Activated CD4-positive, alpha-beta T cell treated with anti-CD3 and anti-CD28 coated beads, Interleukin-2, amount 10 ng/mL, durations not matched to agents 24 days and 14 days (primary cell): ENCODE measurements around the gene TGFBI. TPM values are rescaled to one million over a fixed set of nuclear protein-coding genes. Genes with fewer than 3 reads are reported as not detected.

ENCODE experiments used
- DNase-seq: peaks from one replicate; pipeline ENCODE4 v3.0.0; 2022
- H3K27ac Mint-ChIP-seq: one replicate; pipeline ENCODE4 v1.8.0; 2022; ENCODE audit warnings: mild to moderate bottlenecking, mixed read lengths
- H3K27me3 Mint-ChIP-seq: one replicate; pipeline ENCODE4 v1.8.0; 2022; ENCODE audit warnings: mixed read lengths
- H3K36me3 Mint-ChIP-seq: one replicate; pipeline ENCODE4 v1.8.0; 2022; ENCODE audit warnings: low read depth, mild to moderate bottlenecking, mixed read lengths
- H3K4me1 Mint-ChIP-seq: one replicate; pipeline ENCODE4 v1.8.0; 2021; ENCODE audit warnings: mixed read lengths
- H3K4me3 Mint-ChIP-seq: one replicate; pipeline ENCODE4 v1.8.0; 2022; ENCODE audit warnings: mild to moderate bottlenecking, moderate library complexity, mixed read lengths
- H3K9me3 Mint-ChIP-seq: one replicate; pipeline ENCODE4 v1.8.0; 2021; ENCODE audit warnings: mixed read lengths
- intact Hi-C: fragments of 100-400 bp; cut with micrococcal nuclease; formaldehyde crosslinking; loops from one replicate; pipeline ENCODE4 v1.15.1; 2023
- total RNA-seq: library from RNA; stranded (reverse); gene quantifications from 2 replicates; pipeline ENCODE4 v1.2.3, GENCODE V29; 2022

The TGFBI gene
- total RNA-seq, 1 donor from 2014 or later = not detected

DNA sequence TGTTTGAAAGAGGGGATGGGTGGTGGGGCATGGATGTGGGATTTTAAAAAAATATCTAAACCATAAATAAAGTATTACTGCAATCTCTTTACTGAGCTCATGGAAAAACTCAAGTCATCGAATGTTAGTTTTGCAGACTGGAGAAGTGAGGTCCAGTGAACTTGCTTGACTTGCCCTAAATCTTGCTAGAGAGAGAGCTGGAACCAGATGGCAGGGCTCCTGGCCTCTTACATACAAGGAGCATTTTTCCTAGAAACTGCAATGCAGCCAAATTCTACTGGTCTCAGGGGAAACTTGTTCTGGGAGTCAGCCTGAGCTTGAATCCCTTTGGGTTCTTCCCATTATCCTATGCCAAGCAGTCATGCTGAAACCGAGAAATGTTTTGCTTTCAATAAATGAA, 2.9 kb upstream of the TGFBI start:
- no peak overlapping the region for H3K27ac Mint-ChIP-seq
- H3K4me3 Mint-ChIP-seq = no peak overlapping the region
- intact Hi-C loops = no loop called here
- H3K27me3 Mint-ChIP-seq = peaks cover 36% of the 10 kb centered on the region
- no peaks in the 10 kb centered on the region for H3K9me3 Mint-ChIP-seq
- H3K36me3 Mint-ChIP-seq = no peaks in the 10 kb centered on the region
- H3K4me1 Mint-ChIP-seq = no peaks in the 10 kb centered on the region
- no peak for DNase-seq

DNA sequence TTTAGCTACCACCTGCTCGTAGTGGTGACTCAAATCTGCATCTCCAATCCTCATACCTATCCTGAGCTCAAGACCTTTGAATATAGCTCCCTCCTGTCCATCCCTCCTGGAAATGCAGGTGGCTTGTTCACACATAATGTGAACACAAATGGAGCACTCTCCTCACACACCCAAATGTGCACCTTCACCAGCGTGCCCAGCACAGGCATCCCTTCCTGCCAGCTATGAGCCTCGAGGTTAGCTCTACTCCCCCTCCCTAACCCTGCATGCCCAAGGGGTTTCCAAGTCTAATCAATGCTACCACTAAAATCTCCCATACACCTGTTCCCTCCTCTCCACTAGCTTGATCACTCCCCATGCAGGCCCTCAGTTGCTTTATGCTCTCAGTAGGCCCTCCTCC, 2.2 kb upstream of the TGFBI start:
- intact Hi-C loops = no loop called here
- H3K9me3 Mint-ChIP-seq = no peaks in the 10 kb centered on the region
- H3K4me3 Mint-ChIP-seq = no peak overlapping the region
- DNase-seq = no peak
- no peaks in the 10 kb centered on the region for H3K4me1 Mint-ChIP-seq
- no peaks in the 10 kb centered on the region for H3K36me3 Mint-ChIP-seq
- H3K27ac Mint-ChIP-seq = no peak overlapping the region
- peaks cover 36% of the 10 kb centered on the region for H3K27me3 Mint-ChIP-seq

DNA sequence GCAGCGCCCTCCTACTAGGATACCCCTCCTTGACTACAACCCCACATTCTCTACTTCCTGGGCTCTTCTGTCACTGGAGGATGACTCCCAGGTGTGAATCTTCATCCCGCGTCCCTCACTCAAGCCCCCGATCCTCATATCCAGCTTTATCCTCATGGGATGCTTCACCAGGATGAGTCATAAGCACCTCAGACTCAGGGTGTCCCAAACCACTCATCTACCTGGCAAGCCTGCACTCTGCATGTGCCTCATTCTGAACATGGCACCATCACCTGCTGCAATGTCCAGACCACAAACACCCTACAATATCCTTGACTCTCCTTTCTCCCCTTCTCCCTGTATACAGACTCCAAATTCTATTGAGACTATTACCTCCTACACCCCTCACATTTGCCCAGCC, 1.5 kb upstream of the TGFBI start:
- intact Hi-C loops = no loop called here
- Mint-ChIP-seq H3K9me3 (no peaks in the 10 kb centered on the region), H3K27me3 (peaks cover 36% of the 10 kb centered on the region), H3K4me1 (no peaks in the 10 kb centered on the region), H3K27ac (no peak overlapping the region), H3K36me3 (no peaks in the 10 kb centered on the region), H3K4me3 (no peak overlapping the region)
- no peak for DNase-seq

DNA sequence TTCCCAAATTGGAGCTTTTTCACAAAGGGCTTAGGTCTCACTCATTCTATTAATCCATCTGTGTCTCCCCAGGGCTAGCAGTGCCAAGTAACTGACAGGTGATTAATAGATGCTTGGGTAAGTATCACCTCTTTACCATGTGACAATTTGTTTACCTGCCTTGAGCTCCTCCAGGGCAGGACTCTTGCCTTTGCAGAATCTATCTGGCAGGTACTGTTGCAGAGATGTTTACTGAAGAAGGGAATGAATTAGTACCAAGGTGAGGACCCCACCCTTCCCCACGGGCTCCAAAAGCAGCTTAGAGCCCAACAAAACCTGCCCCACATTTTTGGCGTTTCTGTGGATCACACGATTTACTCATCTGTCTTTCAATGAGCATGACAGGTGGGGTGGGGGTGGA, 698 bp upstream of the TGFBI start:
- Mint-ChIP-seq H3K4me1 (no peaks in the 10 kb centered on the region), H3K36me3 (no peaks in the 10 kb centered on the region), H3K27ac (no peak overlapping the region), H3K27me3 (peaks cover 33% of the 10 kb centered on the region), H3K4me3 (no peak overlapping the region), H3K9me3 (no peaks in the 10 kb centered on the region)
- intact Hi-C loops = no loop called here
- DNase-seq = no peak

DNA sequence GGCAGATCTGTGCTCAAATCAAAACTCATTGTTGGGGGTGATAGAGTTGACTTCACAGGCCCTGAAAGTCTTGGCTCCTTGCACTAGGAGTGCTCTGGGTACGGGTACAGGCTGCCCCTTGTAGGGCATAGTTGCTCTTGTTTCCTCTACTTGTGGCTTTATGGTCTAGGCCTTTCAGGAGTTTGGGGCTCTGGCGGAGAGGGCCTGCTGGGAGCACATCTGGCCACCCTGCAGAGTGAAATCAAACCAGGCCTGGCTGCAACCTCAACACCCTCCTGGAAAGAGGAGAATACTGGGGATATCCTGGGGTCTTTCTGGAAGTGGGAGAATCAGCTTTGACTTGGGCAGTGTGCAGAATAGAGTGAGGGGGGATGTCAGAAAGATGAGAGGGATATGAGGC, 1.5 kb downstream of the TGFBI start:
- Mint-ChIP-seq H3K9me3 (no peaks in the 10 kb centered on the region), H3K27me3 (peaks cover 23% of the 10 kb centered on the region), H3K4me1 (no peaks in the 10 kb centered on the region), H3K27ac (no peak overlapping the region), H3K36me3 (no peaks in the 10 kb centered on the region), H3K4me3 (no peak overlapping the region)
- intact Hi-C loops = no loop called here
- no peak for DNase-seq

DNA sequence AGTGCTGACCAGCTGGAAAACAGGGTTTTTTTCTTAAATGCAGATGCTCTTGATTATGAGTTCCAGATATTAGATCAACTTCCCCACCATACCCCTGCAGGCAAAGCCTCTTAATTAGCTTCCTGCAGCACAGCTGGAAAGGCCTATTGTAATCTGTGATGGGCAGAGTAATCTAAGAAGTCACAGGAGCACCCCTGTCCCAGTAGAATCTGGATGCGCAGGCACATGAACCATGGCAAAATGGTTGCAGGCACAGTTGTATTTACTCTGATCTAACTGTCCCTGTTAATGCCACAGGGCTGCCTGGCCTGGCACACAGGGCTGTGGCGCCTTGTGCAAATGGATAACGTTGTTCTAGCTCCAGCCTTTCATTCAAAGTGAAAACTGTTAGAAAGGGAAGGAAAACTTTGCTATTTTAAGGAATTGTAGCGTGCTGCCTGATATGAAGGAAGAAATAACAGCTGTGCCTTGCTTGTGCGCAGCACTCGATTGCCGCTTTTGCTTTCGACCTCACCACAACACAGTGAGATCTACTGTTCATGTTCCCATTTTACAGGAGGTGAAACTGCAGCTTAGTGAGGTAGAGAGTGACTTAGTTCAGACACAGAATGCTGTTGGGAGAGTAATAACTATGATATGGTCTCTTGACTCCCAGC, 2.3 kb downstream of the TGFBI start:
- intact Hi-C loops = no loop called here
- H3K36me3 Mint-ChIP-seq = no peaks in the 10 kb centered on the region
- no peak for DNase-seq
- no peaks in the 10 kb centered on the region for H3K9me3 Mint-ChIP-seq
- no peak overlapping the region for H3K27ac Mint-ChIP-seq
- H3K27me3 Mint-ChIP-seq = peaks cover 21% of the 10 kb centered on the region
- no peak overlapping the region for H3K4me3 Mint-ChIP-seq
- H3K4me1 Mint-ChIP-seq = no peaks in the 10 kb centered on the region

DNA sequence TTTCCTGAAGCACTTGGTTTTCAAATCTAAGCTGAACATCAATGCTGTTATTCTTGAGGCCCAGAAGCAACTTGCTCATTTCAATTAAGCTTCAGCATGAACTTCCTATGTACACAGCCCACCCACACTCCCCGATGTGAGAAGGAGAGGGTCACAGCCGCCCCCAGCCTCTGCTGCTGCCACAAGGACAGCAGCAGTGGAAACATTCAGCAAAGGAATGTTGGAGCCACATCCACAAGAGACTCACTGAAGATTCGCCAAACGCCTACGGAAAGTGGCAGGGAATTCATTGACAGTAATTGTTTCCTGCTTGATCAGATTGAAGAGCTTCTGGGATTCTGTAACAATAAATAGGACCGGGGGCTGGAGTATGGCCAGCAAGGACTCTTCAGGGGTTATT, 2.9 kb downstream of the TGFBI start:
- intact Hi-C loops = no loop called here

DNA sequence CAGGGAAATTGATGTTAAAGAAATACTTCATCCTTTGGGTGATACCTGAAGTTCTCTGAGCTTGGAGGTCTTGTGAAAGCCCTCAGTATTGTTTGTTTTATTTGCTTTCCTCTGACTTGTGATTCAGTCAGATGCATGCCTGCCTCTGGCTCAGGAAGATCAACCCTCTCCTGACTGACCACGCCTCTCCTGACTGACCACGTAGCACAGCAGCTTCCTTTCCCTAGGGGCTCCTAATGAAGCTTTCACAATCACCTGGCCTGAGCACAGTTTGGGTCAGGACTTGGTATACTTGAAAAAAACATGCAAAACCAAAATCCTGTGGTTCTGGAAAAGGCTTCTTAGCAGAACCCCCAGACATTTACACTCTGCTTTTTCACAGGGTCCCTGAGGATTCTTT, 3.8 kb downstream of the TGFBI start:
- no peak for DNase-seq
- peaks cover 11% of the 10 kb centered on the region for H3K4me1 Mint-ChIP-seq
- intact Hi-C loops = no loop called here
- no peaks in the 10 kb centered on the region for H3K9me3 Mint-ChIP-seq
- no peaks in the 10 kb centered on the region for H3K36me3 Mint-ChIP-seq
- H3K27ac Mint-ChIP-seq = no peak overlapping the region
- peaks cover 9% of the 10 kb centered on the region for H3K27me3 Mint-ChIP-seq
- H3K4me3 Mint-ChIP-seq = no peak overlapping the region

More for the DNA sequence above, 2.9 kb downstream of the TGFBI start:
- Mint-ChIP-seq H3K4me3 (no peak overlapping the region), H3K9me3 (no peaks in the 10 kb centered on the region), H3K36me3 (no peaks in the 10 kb centered on the region), H3K27ac (no peak overlapping the region), H3K27me3 (peaks cover 17% of the 10 kb centered on the region), H3K4me1 (peaks cover 4% of the 10 kb centered on the region)
- no peak for DNase-seq

DNA sequence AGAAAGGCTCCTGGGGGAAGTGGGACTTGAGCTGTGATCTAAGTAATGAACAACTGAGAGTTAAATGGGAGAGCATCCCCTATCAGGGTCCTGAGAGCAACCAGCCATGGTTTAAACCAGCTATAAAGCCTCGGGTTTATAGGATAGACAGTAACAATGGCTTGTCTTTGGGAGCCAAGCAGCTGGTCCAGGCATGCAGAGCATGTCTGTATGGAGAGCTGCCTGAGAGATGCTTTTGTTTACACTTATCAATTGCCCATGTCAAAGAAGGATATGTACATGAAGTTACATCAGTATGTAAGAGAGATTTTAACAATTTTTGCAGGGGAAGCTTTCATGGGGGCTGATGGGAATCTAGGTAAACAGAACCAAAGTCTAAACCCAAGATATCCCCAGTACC, 4.4 kb downstream of the TGFBI start:
- H3K36me3 Mint-ChIP-seq = no peaks in the 10 kb centered on the region
- H3K9me3 Mint-ChIP-seq = no peaks in the 10 kb centered on the region
- no peak overlapping the region for H3K4me3 Mint-ChIP-seq
- peaks cover 15% of the 10 kb centered on the region for H3K4me1 Mint-ChIP-seq
- DNase-seq = no peak
- peaks cover 3% of the 10 kb centered on the region for H3K27me3 Mint-ChIP-seq
- H3K27ac Mint-ChIP-seq = no peak overlapping the region
- intact Hi-C loops = no loop called here

DNA sequence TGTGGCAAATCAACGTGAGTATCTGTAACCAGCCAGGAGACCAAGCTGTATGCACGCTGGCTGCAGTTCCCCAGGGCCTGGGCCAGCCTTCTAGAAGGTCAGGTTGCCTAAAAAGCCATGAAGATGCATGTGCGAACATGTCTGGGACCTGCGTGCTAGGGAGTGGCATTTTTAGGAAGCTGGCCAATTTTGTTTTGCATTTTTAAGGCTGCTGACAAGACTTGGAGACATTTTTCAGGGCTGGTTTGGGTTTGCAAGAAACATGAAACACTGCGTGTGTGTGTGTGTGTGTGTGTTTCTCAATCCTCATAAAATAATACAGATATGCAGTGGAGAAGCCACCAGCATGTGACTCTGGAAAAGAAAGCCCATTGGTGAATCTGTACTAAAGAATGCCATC, 5.1 kb downstream of the TGFBI start:
- Mint-ChIP-seq H3K4me1 (peaks cover 15% of the 10 kb centered on the region), H3K4me3 (no peak overlapping the region), H3K36me3 (no peaks in the 10 kb centered on the region), H3K9me3 (no peaks in the 10 kb centered on the region), H3K27me3 (peaks cover 3% of the 10 kb centered on the region), H3K27ac (no peak overlapping the region)
- intact Hi-C loops = no loop called here
- DNase-seq = no peak

DNA sequence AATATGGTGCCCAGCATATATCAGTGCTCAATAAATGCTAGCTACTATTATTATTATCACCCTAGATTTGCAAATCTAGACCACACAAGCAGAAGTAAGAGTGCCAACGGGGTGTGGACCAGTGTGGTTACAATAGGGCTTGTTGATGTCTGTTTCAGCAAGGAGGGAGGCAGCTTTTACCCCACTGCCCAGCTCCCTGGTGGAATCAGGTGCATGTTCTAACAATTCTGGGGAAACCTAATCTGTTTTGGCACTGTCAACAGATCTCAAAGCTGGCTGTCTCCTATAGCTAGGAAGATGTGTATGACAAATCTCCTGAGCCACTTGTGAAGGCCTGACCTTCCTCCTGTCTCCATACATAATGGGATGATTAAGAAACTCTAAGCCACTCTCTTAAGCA, 5.7 kb downstream of the TGFBI start:
- H3K27me3 Mint-ChIP-seq = peaks cover 3% of the 10 kb centered on the region
- H3K36me3 Mint-ChIP-seq = no peaks in the 10 kb centered on the region
- intact Hi-C loops = no loop called here
- no peak overlapping the region for H3K4me3 Mint-ChIP-seq
- no peak for DNase-seq
- H3K27ac Mint-ChIP-seq = no peak overlapping the region
- H3K9me3 Mint-ChIP-seq = no peaks in the 10 kb centered on the region
- H3K4me1 Mint-ChIP-seq = peaks cover 15% of the 10 kb centered on the region

DNA sequence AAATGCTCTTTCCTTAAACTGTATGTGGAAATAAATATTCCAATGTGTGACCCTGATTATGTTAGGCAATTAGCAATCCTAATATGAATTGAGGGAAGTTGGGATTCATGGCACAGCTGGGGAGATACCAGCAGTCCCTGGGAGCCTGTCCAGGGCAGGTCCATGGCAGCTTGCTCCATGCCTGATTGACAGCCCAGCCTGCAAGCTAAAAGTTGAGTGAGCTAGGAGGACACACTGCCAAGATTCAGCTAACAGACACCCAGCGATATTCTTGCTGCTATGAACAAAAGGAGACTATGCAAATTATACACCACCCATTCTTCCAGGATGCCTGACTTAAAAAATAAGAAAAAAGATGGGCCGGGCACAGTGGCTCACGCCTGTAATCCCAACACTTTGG, 6.2 kb downstream of the TGFBI start:
- no peaks in the 10 kb centered on the region for H3K36me3 Mint-ChIP-seq
- DNase-seq = no peak
- no peaks in the 10 kb centered on the region for H3K9me3 Mint-ChIP-seq
- H3K27ac Mint-ChIP-seq = no peak overlapping the region
- no peak overlapping the region for H3K4me3 Mint-ChIP-seq
- intact Hi-C loops = no loop called here
- H3K27me3 Mint-ChIP-seq = peaks cover 3% of the 10 kb centered on the region
- H3K4me1 Mint-ChIP-seq = peaks cover 15% of the 10 kb centered on the region

DNA sequence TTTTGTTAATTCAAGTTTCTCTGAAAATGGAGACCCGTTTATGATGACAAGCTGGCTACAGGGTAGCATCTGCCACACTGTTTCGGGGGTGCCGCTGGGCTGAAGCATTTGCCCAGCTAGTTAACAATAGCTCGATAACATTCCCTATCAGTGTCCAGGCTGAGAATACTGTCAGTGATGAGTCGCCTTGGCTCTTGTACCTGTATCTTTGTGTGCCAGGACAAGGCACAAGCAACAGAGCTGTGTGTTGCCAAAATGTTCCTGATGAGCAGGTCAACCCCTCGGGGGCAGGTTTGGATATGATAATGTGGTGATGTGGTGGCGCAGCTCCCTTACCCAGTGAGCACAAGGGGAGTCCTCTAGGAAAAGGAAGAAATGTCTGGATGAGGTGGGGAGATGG, 7.0 kb downstream of the TGFBI start:
- Mint-ChIP-seq H3K9me3 (no peaks in the 10 kb centered on the region), H3K4me3 (no peak overlapping the region), H3K27me3 (no peaks in the 10 kb centered on the region), H3K4me1 (peaks cover 15% of the 10 kb centered on the region), H3K27ac (no peak overlapping the region), H3K36me3 (no peaks in the 10 kb centered on the region)
- intact Hi-C loops = no loop called here
- DNase-seq = no peak

DNA sequence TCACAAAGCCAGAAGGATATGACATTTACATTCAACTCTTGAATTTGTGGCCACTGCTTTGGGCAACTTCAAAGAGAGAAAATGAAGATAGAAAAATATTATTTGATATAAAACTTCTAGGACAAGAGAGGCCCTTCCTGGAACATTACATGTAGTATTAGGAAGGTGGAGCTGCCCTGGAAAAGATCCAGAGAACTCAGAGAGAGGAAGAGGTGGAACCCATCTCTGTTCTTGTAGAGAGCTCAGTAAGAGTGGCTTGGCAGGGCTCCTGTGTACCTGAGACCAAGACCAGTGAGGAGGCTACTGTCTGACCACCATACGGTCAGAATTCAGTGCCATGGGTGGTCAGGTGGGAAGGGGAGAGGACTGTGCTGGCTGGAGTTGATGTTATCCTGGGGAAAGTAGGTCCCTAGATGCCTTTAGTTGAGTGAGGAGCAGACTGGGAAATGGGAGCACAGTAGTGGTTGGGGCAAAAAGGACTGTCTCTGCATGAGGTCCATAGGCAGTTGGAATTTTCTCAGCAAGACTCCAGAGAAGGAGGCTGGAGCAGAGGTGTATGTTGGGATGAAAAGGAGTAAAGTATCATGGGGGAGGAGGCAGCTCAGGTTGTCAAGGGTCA, 7.6 kb downstream of the TGFBI start:
- Mint-ChIP-seq H3K27ac (peak overlapping the region; percentile 34), H3K9me3 (no peaks in the 10 kb centered on the region), H3K27me3 (no peaks in the 10 kb centered on the region), H3K4me1 (peaks cover 15% of the 10 kb centered on the region), H3K36me3 (no peaks in the 10 kb centered on the region), H3K4me3 (no peak overlapping the region)
- intact Hi-C loops = no loop called here
- no peak for DNase-seq
